GM12878 (cell line): Measurements from ENCODE around the gene RAPSN. TPM values are rescaled to one million over a fixed set of nuclear protein-coding genes. Genes with fewer than 3 reads are reported as not detected.

Source experiments
- ATAC-seq: fragments of 200-7000 bp; cut with Tn5 transposase; 3 replicates; pipeline ENCODE4 v1.9.1; 2020; ENCODE audit warnings: mild to moderate bottlenecking, moderate library complexity
- BruUV-seq: library from RNA; stranded (reverse); fragments of 400-500 nt; replicated peaks from 2 replicates; lab custom pipeline; 2021; lab: Mats Ljungman, UMichigan
- CTCF ChIA-PET: fragments of 300-600 bp; sonication (Branson Sonifier 250); formaldehyde crosslinking; extraction: SDS; loops from one replicate; lab custom pipeline; 2021; ENCODE audit warnings: inconsistent platforms; lab: Yijun Ruan, JAX
- POLR2A ChIA-PET: fragments of 350-600 bp; formaldehyde crosslinking; extraction: SDS; loops from one replicate; lab custom pipeline; 2021; ENCODE audit warnings: inconsistent platforms; lab: Charles Lee
- RAD21 ChIA-PET: fragments of 300-600 bp; sonication (Branson Sonifier 250); formaldehyde crosslinking; loops from one replicate; lab custom pipeline; 2023; ENCODE audit warnings: antibody characterized with exemption; ENCODE audit not compliant: unreplicated experiment; lab: Charles Lee
- SMC1A ChIA-PET: fragments of 300-600 bp; sonication (Branson Sonifier 250); formaldehyde crosslinking; loops from one replicate; lab custom pipeline; 2023; ENCODE audit not compliant: unreplicated experiment, uncharacterized antibody; lab: Charles Lee
- DNase-seq: peaks from one replicate; pipeline ENCODE4 v3.0.0-alpha.2; 2011; ENCODE audit warnings: low read depth, low spot score
- FAIRE-seq: peaks from 3 replicates; lab custom pipeline; 2011; peaks lifted over from hg19 to GRCh38; lab: Jason Lieb, UNC
- H2AFZ ChIP-seq: 2 replicates; pipeline ENCODE4 v1.6.0; 2011; ENCODE audit warnings: low read depth, low read length, control low read depth; ENCODE audit not compliant: control insufficient read depth
- H3K27ac ChIP-seq: 2 replicates; pipeline ENCODE4 v1.5.1; 2011; ENCODE audit warnings: control low read depth; ENCODE audit not compliant: control insufficient read depth, insufficient read depth
- H3K27me3 ChIP-seq, 2 experiments: replicated peaks in 1 of 2; 2 replicates each; pipeline versions ENCODE4 v1.6.0 to v1.6.1; 2011; ENCODE audit warnings: low read length in 1 of 2; ENCODE audit not compliant: control insufficient read depth in 2 of 2, insufficient read depth in 2 of 2
- H3K36me3 ChIP-seq, 2 experiments: 2 replicates each; pipeline ENCODE4 v1.5.1; 2011; ENCODE audit warnings: low read length in 1 of 2; ENCODE audit not compliant: control insufficient read depth in 2 of 2, insufficient read depth in 2 of 2
- H3K4me1 ChIP-seq: 2 replicates; pipeline ENCODE4 v1.6.1; 2011; ENCODE audit warnings: mild to moderate bottlenecking, low read length, moderate library complexity, mixed read lengths; ENCODE audit not compliant: control insufficient read depth, insufficient read depth
- H3K4me2 ChIP-seq: 2 replicates; pipeline ENCODE4 v1.6.0; 2011; ENCODE audit warnings: control low read depth; ENCODE audit not compliant: control insufficient read depth, insufficient read depth
- H3K4me3 ChIP-seq: fragments of 200-600 bp; sonication (generic); 2 replicates; pipeline ENCODE4 v1.5.1; 2016
- H3K79me2 ChIP-seq: 2 replicates; pipeline ENCODE4 v1.6.0; 2011; ENCODE audit warnings: low read length; ENCODE audit not compliant: control insufficient read depth, insufficient read depth
- H3K9ac ChIP-seq: 2 replicates; pipeline ENCODE4 v1.8.0; 2011; ENCODE audit warnings: low read length, control low read depth, mixed read lengths; ENCODE audit not compliant: control insufficient read depth, insufficient read depth
- H3K9me3 ChIP-seq: replicated peaks from 3 replicates; pipeline ENCODE4 v1.5.1; 2011; ENCODE audit warnings: mild to moderate bottlenecking, low read length; ENCODE audit not compliant: control insufficient read depth, insufficient read depth
- H4K20me1 ChIP-seq: 2 replicates; pipeline ENCODE4 v1.6.0; 2011; ENCODE audit not compliant: control insufficient read depth, insufficient read depth
- CREB1 ChIP-seq: IDR thresholded peaks from 2 replicates; pipeline ENCODE4 v1.6.1; 2012; ENCODE audit warnings: low read depth, mild to moderate bottlenecking, inconsistent platforms
- TARDBP ChIP-seq: IDR thresholded peaks from 2 replicates; pipeline ENCODE4 v1.6.1; 2016; ENCODE audit warnings: borderline replicate concordance
- WGBS: methylation state at CpG from one replicate; pipeline ENCODE4 v1.1.6; 2016; ENCODE audit warnings: low lambda C conversion rate; ENCODE audit not compliant: insufficient replicate concordance, insufficient coverage; ENCODE audit errors: missing lambda C conversion rate; 5-methylcytosine and 5-hydroxymethylcytosine counted together
- in situ Hi-C: fragments of 300-500 bp; cut with MboI; formaldehyde crosslinking; loops from 9 replicates; pipeline ENCODE4 v1.14.3; 2018; ENCODE audit warnings: mixed read lengths
- intact Hi-C: fragments of 100-400 bp; cut with micrococcal nuclease; formaldehyde crosslinking; loops from one replicate; pipeline ENCODE4 v1.14.2; 2022; ENCODE audit not compliant: unreplicated experiment
- polyA plus RNA-seq, 11 experiments: library from polyadenylated mRNA; depleted of rRNA in 4 of 11; unstranded in 6 of 11; stranded (reverse) in 5 of 11; fragments of >200 nt; fragmentation: Nextera tagmentation in 4 of 11; fragmentation: Illumina TruSeq in 1 of 11; extraction: Ambion mirVana in 4 of 11; extraction: Trizol in 1 of 11; gene quantifications; 1 replicate in 1 of 11; 2 replicates in 10 of 11; pipeline versions ENCODE4 v1.2.1 to v1.2.3, GENCODE V29; 2011 to 2016; ENCODE audit warnings: inconsistent platforms in 2 of 11, missing spikeins in 2 of 11, low read depth in 1 of 11
- total RNA-seq, 4 experiments: library from RNA; depleted of rRNA in 3 of 4; stranded (reverse); fragments of >200 nt in 3 of 4; fragmentation: Illumina TruSeq in 1 of 4; extraction: Trizol in 1 of 4; gene quantifications; 2 replicates each; pipeline versions ENCODE4 v1.2.1 to v1.2.3, GENCODE V29; 2013 to 2021
- TF ChIP-seq, protein P1 (sequence below): fragments of 450-650 bp; IDR thresholded peaks from 2 replicates; pipeline ENCODE4 v1.6.1; 2018; ENCODE audit warnings: mild to moderate bottlenecking, low read depth, moderate library complexity; ENCODE audit not compliant: partially characterized antibody

The RAPSN gene
- total and polyA plus RNA-seq, 10 of the 15 experiments (the other 5 are each of a cell fraction or from before 2014, with no cell fraction given), result 0.08 to 0.23 (median 0.14) TPM; not detected in 6

- TF ChIP-seq, protein P1, sequence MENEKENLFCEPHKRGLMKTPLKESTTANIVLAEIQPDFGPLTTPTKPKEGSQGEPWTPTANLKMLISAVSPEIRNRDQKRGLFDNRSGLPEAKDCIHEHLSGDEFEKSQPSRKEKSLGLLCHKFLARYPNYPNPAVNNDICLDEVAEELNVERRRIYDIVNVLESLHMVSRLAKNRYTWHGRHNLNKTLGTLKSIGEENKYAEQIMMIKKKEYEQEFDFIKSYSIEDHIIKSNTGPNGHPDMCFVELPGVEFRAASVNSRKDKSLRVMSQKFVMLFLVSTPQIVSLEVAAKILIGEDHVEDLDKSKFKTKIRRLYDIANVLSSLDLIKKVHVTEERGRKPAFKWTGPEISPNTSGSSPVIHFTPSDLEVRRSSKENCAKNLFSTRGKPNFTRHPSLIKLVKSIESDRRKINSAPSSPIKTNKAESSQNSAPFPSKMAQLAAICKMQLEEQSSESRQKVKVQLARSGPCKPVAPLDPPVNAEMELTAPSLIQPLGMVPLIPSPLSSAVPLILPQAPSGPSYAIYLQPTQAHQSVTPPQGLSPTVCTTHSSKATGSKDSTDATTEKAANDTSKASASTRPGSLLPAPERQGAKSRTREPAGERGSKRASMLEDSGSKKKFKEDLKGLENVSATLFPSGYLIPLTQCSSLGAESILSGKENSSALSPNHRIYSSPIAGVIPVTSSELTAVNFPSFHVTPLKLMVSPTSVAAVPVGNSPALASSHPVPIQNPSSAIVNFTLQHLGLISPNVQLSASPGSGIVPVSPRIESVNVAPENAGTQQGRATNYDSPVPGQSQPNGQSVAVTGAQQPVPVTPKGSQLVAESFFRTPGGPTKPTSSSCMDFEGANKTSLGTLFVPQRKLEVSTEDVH, result no peak
- TF ChIP-seq TARDBP, result no peak
These were observed 45.4 kb downstream of the RAPSN start (continued) for GRCh38 chr11:47403571-47403970.

GRCh38 chr11:47403135-47403534 lies 45.8 kb downstream of the RAPSN start:
- Histone ChIP-seq H3K4me3 (no peak overlapping the region), H3K9ac (no peak overlapping the region), H3K9me3 (no peaks in the 10 kb centered on the region), H2AFZ (no peak overlapping the region), H3K36me3 (no peaks in the 10 kb centered on the region), H3K27me3 (no peaks in the 10 kb centered on the region), H3K4me2 (no peak overlapping the region), H3K79me2 (peaks cover 2% of the 10 kb centered on the region), H3K27ac (no peak overlapping the region), H3K4me1 (peaks cover 38% of the 10 kb centered on the region), H4K20me1 (no peaks in the 10 kb centered on the region)
- no peak for TF ChIP-seq CREB1
- WGBS, result 95% methylated on average over 4 of the region's 4 CpGs
- SMC1A ChIA-PET, result interaction anchor here (0.9 to 3.2 kb wide), 3 partner anchors 10 to 188 kb away, joined by 5 to 22 read pairs (median 6); no protein-coding TSS in a partner anchor
- intact Hi-C loops, result loop anchor here (10.0 kb wide), 2 partner anchors 78 to 452 kb away; no protein-coding TSS in a partner anchor
- no TSS peak for BruUV-seq
- POLR2A ChIA-PET, result interaction anchor here (0.7 to 1.6 kb wide), 3 partner anchors 10 to 188 kb away, joined by 3 read pairs; no protein-coding TSS in a partner anchor
- no peak for DNase-seq
- in situ Hi-C loops, result no loop called here
- RAD21 ChIA-PET, result interaction anchor here (1.0 to 1.1 kb wide), 2 partner anchors 29 to 132 kb away, joined by 3 to 4 read pairs; no protein-coding TSS in a partner anchor
- FAIRE-seq, result no peak
- ATAC-seq, result no peak
- CTCF ChIA-PET, result interaction anchor here (0.7 to 8.1 kb wide), 4 partner anchors 11 to 226 kb away, joined by 3 to 73 read pairs (median 12); partner anchors contain the start of genes ARFGAP2 and SPI1
